Dermis microvascular lymphatic vessel endothelial cell (primary cell): ENCODE data around the gene USHBP1. TPM values are rescaled to one million over a fixed set of nuclear protein-coding genes. Genes with fewer than 3 reads are reported as not detected.

Source experiments
- DNase-seq, 2 donors: peaks; one replicate each; pipeline versions ENCODE4 v3.0.0 to v3.0.0-alpha.2; 2010; ENCODE audit warnings: low read depth in 2 of 2
- total RNA-seq: library from RNA; depleted of rRNA; stranded (reverse); fragments of >200 nt; gene quantifications from 2 replicates; pipeline ENCODE4 v1.2.1, GENCODE V29; 2014

Gene USHBP1
- total RNA-seq, 1 donor from 2014 or later = 20.9 TPM

GRCh38 chr19:17214508-17215126 lies 49.9 kb downstream of the USHBP1 start:
- DNase-seq = no peak

- DNase-seq = no peak
Observed at GRCh38 chr19:17213334-17213733, 51.2 kb downstream of the USHBP1 start.

DNA sequence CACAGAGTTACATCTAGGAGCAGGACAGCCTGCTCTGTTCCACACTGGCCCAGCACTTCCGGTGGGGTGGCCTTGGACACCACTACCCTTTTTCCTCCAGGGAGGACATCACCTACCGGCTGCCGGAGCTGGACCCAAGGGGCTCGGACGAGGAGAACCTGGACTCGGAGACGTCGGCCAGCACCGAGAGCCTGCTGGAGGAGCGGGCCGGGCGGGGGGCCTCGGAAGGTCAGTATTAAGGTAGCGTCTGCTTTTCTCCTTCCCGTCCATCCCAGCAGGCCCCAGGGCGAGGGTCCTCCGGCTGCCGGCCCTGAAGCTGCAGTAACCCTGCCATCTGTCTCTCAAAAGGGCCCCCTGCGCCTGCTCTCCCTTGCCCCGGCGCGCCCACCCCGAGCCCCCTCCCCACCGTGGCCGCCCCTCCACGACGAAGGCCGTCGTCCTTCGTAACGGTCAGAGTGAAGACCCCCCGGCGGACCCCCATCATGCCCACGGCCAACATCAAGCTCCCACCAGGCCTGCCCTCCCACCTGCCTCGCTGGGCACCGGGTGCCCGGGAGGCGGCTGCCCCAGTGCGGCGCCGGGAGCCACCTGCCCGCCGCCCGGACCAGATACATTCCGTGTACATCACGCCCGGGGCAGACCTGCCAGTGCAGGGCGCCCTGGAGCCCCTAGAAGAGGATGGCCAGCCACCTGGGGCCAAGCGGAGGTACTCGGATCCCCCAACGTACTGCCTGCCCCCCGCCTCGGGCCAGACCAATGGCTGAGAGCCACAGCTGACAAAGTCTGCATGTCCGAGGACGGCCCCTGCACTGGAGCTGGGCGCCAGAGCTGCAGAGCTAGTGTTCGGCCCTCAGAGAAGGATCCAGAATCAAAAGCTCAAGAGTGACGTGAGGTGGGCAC lies 52.7 kb downstream of the USHBP1 start:
- no peak for DNase-seq

DNA sequence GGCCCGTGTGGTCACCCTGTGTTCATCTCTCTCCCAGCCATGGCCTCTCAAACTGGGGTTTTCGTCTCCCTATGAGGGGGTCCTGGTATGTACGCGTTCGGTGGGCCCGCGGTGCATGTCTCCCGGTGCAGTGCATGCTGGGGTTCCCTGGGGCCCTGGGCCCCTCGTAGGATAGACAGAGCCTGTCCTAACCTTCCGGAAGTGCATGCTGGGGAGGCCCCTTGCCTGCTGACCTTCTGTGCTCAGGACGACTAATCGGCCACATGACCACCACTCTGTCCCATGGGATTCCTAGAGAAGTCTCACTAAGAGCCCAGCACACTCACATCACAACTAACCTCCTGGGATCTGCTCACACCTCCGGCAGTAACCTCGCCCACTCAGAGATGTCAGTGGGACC lies 54.2 kb downstream of the USHBP1 start:
- no peak for DNase-seq

DNA sequence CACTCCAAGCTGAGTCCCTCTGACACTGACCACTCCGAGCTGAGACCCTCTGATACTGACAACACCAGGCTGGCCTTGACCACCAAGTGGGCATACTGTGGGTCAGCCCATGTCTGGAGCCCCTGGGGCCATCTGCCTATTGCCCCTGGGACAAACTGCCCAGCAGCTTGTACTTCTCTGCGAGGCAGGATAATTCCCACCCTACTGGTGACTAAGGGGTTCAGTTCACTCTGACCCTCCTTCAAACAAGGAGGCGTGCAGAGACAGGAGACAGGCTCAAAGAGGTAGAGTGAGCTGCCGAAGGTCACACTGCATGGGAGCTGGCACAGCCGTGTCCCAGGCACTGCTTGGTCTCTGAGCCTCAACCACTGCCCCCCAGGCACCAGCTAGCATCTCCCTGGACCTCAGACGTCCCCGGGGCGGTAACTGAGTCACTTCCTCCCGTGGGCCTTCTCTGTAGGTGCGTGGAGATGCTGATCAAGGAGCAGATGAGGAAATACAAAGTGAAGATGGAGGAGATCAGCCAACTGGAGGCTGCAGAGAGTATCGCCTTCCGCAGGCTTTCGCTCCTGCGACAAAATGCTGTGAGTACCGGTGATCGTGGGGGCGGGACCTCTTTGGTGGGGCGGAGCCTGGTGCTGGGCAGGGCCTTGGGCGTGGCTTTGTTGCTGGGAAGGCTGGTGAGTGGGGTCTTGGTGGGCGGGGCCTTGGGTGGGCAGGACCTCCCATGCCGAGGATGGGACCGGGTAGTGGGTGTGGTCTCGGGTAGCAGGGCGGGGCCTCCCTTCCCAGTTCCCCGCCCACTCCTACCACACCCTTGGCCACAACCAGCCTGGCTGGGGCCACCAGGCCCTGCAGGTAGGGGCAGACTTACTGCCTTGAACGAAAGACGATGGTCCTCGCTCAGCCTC lies 55.2 kb downstream of the USHBP1 start:
- peak in 1 of 2 donors; percentile 62 for DNase-seq

GRCh38 chr19:17206736-17207581 lies 57.6 kb downstream of the USHBP1 start:
- no peak for DNase-seq

- peak; percentile 52 to 73 for DNase-seq
Observed at GRCh38 chr19:17205237-17206140, 59.1 kb downstream of the USHBP1 start.

DNA sequence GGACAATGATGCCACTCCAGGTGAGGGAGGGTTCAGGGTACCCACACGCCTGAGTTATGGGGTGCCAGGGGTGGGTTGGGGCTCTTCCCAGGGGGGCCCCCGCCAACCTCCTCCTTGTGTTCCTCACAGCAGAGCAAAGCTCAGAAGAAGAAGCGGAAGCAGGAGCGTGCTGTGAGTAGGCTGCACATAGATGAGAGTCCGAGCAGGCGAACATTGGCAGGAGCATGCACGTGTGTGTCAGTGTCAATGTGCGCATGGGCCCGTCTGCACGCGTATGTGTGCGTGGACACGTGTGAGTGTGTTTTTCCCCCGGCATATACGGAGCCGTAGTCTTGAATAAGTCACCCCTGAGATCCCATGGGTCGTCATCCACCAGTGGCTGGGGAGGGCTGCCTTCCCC lies 61.8 kb downstream of the USHBP1 start:
- no peak for DNase-seq

DNA sequence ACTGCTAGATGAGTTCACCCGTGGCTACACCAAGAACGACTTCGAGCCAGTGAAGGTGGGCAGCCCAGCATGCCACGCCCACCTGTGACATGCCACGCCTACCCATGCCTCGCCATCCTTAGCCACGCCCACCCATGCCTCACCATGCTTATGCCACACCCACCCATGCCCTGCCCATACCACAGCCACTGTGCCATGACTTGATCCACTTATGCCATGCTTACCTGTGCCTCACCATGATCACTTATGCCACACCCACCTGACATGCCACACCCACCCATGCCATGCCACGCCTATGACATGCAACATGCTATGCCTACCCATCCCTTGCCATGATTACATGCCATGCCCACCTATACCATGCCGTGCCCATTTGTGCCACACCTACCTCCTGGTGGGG lies 62.3 kb downstream of the USHBP1 start:
- peak in 1 of 2 donors; percentile 31 for DNase-seq

GRCh38 chr19:17200408-17201079 lies 64.0 kb downstream of the USHBP1 start:
- no peak for DNase-seq

Other genes starting within 250 kb of the USHBP1 start
- 1.5 and 2.4 TPM in 2 replicates for gene CPAMD8, start 237.9 kb downstream of the USHBP1 start, total RNA-seq
- 2.8 and 4.4 TPM in 2 replicates for gene HAUS8, start 189.3 kb downstream of the USHBP1 start, total RNA-seq
- gene MYO9B, start 189.0 kb downstream of the USHBP1 start, total RNA-seq = 27.1 and 38.3 TPM in 2 replicates
- gene USE1, start 49.4 kb downstream of the USHBP1 start, total RNA-seq = 11.6 and 15.4 TPM in 2 replicates
- gene OCEL1, start 38.5 kb downstream of the USHBP1 start, total RNA-seq = 2.1 and 7.0 TPM in 2 replicates
- gene NR2F6, start 18.8 kb downstream of the USHBP1 start, total RNA-seq = 31.6 and 32.9 TPM in 2 replicates
- gene BABAM1, start 2.7 kb upstream of the USHBP1 start, total RNA-seq = 80.7 and 95.3 TPM in 2 replicates
- 0.51 and 0.63 TPM in 2 replicates for gene ANKLE1, start 17.2 kb upstream of the USHBP1 start, total RNA-seq
- gene ABHD8, start 38.7 kb upstream of the USHBP1 start, total RNA-seq = 5.1 and 8.2 TPM in 2 replicates
- 42.1 and 46.1 TPM in 2 replicates for gene MRPL34, start 41.1 kb upstream of the USHBP1 start, total RNA-seq
- gene DDA1, start 44.8 kb upstream of the USHBP1 start, total RNA-seq = 18.2 and 24.5 TPM in 2 replicates
- gene ANO8, start 70.1 kb upstream of the USHBP1 start, total RNA-seq = 1.8 and 2.8 TPM in 2 replicates
- 7.6 and 9.1 TPM in 2 replicates for gene GTPBP3, start 72.8 kb upstream of the USHBP1 start, total RNA-seq
- 5.9 and 21.2 TPM in 2 replicates for gene PLVAP, start 112.6 kb upstream of the USHBP1 start, total RNA-seq
- gene CCDC194, start 129.5 kb upstream of the USHBP1 start, total RNA-seq = not detected in 2 replicates
- gene BST2, start 140.9 kb upstream of the USHBP1 start, total RNA-seq = 1.9 and 4.0 TPM in 2 replicates
- 29.4 and 41.7 TPM in 2 replicates for gene MVB12A, start 155.3 kb upstream of the USHBP1 start, total RNA-seq
- not detected in 2 replicates for gene TMEM221, start 183.9 kb upstream of the USHBP1 start, total RNA-seq
- not detected in 2 replicates for gene NXNL1, start 196.2 kb upstream of the USHBP1 start, total RNA-seq
- gene SLC27A1, start 205.8 kb upstream of the USHBP1 start, total RNA-seq = 13.2 and 22.4 TPM in 2 replicates
- gene PGLS, start 246.9 kb upstream of the USHBP1 start, total RNA-seq = 32.6 and 80.5 TPM in 2 replicates